Stimulated activated CD8-positive, alpha-beta memory T cell treated with anti-CD3 and anti-CD28 coated beads, Interleukin-15, amount 100 ng/mL, for 24 hours (primary cell): ENCODE results near the gene TRIO.
"Not testable (repeated sequence)": the region's sequence is repeated elsewhere in the genome, so short reads cannot be mapped to it uniquely, and the experiment has no call there.

Source experiments
- DNase-seq: peaks from one replicate; pipeline ENCODE4 v3.0.0-alpha.2; 2020; ENCODE audit warnings: low read depth

The TRIO gene

DNA sequence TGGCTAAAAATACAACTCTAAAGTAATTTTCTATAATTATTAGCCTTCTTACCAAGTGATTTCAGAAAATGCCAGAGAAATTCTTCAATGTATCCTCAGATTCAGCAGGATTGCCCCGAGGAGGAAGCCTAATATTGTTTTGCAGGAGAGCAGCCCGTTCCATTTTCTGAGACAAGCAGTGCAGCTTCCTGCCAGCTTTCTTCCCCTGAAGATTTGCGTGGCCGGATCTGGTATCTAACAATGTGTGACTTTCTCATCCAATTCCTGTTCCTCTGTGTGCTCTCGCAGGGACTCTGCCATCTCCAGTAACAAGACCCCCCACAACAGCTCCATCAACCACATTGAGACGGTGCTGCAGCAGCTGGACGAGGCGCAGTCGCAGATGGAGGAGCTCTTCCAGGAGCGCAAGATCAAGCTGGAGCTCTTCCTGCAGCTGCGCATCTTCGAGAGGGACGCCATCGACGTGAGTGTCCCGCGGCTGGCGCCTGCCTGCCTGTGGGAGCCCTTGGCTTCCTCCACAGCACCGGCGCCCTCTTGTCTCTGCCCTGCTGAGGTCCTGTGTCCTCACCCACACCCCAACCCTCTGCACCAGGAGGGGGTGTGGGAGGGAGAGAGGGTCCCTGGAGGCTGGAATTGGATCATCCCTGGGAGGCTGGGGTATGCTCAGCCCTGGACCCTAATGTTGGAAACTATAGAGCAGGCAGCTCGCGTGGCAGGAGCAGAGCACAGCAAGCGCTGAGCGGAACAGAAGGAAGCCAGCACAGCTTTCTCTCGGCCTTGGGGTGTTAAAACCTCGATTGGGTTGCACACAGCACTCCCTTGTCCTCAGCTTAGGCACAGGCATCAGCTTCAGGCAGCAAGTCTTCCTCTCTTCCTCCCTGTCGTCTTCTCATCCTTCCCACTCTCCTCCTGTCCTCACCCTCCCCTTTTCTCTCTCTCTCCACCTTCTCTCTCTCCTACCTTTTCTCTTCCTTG, 216.2 kb downstream of the TRIO start:
- no peak for DNase-seq

DNA sequence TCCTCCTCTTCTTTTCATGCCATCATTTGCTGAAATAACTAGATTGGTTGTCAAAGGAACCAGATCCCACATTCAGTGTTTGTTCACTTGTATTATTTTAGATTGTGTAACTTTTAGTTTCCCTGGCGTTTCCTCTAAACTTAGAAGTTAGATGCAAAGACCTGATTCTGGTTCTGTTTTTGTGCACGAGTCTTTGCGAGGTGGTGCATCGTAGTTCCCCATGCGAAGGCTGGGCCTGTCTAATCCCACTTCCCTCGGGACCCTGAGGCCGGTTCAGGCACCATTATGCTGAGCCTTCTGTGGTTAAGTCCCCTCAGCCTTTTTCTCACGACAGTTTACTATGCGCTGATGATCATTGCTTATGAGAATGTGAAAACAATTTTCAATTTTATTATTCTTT, 219.3 kb downstream of the TRIO start:
- no peak for DNase-seq

- DNase-seq, result no peak
Measured at GRCh38 chr5:14364096-14364495, 221.0 kb downstream of the TRIO start.

DNA sequence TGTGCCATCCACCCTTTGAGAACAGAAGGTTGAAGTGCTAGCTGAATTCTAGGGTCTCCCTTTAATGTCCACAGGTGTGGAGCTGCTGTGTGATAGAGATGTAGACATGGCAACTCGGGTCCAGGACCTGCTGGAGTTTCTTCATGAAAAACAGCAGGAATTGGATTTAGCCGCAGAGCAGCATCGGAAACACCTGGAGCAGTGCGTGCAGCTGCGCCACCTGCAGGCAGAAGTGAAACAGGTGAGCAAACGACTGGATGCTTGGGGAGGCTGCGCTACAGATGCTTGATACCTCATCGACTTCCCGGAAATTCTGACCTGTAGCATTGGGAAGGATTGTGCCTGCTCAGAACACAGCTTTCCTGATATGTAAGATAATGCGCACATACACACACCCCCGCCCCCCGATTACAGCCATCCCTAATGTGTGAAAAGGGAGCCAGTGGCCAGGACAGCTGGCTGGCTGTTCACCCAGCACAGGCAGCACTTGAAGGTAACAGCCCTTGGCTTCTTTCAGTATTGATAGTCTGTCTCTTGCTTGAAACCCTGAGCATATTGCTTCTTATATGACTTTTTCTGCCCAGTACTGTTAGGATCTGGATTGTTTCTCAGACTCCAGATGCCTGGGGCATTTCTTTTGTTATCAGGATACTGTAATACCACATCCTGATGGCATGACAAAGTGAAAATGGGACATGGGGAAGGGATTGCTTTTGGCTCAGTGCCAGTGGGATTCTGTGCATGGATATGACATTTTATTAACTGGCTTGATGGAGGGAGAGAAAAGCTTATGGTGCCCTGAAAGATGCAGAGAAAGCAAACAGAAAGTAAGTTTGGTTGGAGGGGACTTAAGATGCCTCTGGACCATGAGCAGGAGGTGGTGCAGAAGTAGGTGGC, 221.7 kb downstream of the TRIO start:
- DNase-seq, result no peak

GRCh38 chr5:14365831-14366430, 222.8 kb downstream of the TRIO start:
- DNase-seq, result no peak

GRCh38 chr5:14366763-14367162, 223.6 kb downstream of the TRIO start:
- no peak for DNase-seq

DNA sequence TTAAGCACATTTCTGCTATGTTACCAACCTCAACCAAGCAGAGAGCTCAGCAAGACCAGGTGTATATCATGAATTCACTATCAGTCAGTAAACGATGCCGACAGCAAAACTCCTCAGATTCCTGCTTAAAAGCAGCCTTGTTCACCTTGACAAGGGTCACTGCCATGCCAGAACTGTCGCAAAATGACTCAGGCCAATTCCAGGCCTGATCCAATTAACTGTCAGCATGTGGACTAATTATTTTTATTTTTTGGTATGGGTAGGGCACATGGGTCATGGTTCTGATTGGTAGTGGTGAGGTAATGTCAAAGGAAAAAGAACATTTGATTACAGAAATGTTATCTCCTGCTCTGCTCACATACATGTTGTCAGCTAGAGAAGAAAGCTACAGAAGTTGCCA, 224.2 kb downstream of the TRIO start:
- DNase-seq, result no peak

DNA sequence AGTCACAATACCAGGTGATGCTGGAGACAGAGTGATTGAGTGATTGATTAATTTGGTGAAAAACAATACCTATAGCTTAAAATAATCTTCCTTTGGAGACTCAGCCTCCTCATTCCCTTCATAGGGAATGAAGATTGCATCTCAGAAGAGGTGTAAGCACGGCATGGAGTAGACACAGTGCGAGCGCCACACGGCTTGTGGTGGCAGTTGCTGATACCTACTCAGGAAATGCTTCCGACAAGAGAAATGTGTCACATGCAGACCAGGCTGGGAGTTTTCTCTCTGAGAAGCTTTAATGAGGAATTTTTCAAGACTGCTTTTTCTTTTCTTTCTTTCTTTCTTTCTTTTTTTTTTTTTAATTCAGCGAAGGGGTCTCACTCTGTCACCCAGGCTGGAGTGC, 226.6 kb downstream of the TRIO start:
- DNase-seq, result no peak

- DNase-seq, result no peak
Measured at GRCh38 chr5:14370386-14370785, 227.2 kb downstream of the TRIO start.

DNA sequence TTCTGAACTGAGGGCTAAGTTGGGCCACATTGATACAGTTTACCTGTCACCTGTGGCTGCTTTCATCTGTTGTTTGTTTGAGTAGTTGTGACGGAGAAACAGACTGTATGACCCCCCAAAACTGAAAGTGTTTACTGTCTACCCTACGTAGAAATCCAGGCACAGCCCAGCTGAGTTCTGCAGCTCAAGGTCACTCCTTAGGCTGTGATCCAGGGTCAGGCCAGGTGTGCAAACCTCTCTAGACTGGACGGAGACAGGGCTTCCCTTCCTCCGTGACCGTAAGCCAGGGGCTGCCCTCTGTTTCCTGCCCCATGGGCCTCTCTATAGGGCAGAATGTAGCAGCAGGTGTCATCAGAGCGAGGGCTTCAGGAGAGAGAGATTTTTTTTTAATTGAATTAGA, 230.5 kb downstream of the TRIO start:
- no peak for DNase-seq

GRCh38 chr5:14374100-14374499, 231.0 kb downstream of the TRIO start:
- no peak for DNase-seq

- DNase-seq, result no peak
Measured at GRCh38 chr5:14376789-14377188, 233.6 kb downstream of the TRIO start.

DNA sequence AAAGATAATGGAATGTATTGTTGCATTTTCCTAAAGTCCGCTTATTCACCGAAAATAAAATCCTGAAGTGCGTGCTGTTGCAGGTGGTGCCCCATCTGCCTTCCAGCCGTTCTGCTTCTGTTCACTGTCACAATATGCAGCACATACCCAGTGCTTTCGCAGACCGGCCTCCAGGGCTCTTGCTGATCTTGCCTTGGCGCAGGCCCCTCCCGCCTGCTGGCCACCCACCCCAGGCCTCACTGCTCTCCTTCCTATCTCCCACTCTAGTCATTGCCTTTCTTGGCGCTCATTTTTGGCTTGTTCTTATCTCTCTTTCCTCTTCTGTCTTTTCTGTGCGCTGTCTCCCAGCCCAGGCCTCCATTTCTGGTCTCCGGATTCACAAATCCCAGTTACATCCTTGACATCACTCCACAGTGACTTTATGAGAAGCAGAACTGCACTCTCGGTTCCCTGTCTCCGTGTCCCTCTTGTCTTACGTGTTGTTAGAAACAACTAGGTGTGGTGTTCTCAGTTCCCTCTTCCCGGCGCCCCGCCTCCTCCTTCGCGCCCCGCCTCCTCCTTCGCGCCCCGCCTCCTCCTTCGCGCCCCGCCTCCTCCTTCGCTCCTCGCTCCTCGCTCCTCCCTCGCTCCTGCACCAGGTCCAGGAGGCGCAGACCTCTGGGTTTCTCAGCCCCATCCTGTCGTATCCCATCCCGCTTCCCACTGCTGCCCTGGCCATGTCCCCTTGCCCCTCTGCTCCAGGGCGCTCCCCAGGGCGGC, 236.8 kb downstream of the TRIO start:
- DNase-seq, result no peak

- no peak for DNase-seq
Measured at GRCh38 chr5:14380712-14381111, 237.6 kb downstream of the TRIO start.

- no peak for DNase-seq
Measured at GRCh38 chr5:14382640-14383039, 239.5 kb downstream of the TRIO start.

- DNase-seq, result no peak
Measured at GRCh38 chr5:14383923-14384322, 240.8 kb downstream of the TRIO start.

DNA sequence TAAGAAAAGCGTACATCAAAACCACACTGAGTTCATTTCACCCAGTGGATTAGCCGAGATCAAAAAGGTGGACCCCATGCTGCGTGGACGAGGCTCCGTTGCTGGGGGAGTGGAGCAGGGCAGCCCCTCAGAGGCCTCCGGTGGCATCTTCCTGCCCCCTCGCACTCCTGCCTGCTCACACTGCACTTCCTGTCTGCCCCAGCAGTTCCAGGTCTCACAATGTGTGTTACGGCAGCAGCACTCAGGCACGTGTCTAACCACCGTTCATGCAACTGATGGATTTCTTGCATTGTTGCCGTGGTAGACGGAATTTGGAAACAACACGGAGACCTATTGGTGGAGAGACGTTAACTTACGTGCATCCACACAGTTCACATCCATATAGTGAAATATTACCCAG, 241.9 kb downstream of the TRIO start:
- DNase-seq, result no peak

- no peak for DNase-seq
Measured at GRCh38 chr5:14386884-14387624, 243.9 kb downstream of the TRIO start.

GRCh38 chr5:14388741-14389140, 245.6 kb downstream of the TRIO start:
- no peak for DNase-seq

- not testable (repeated sequence) for DNase-seq
Measured at GRCh38 chr5:14392552-14392951, 249.4 kb downstream of the TRIO start.

GRCh38 chr5:14394365-14394764, 251.2 kb downstream of the TRIO start:
- no peak for DNase-seq
